Activated B cell treated with CpG ODN at 0.5 μM for 24 hours (primary cell): Measurements from ENCODE around the gene SRGAP1. TPM values are rescaled to one million over a fixed set of nuclear protein-coding genes. Genes with fewer than 3 reads are reported as not detected.

Experiments
- ATAC-seq: fragments of 200-7000 bp; cut with Tn5 transposase; one replicate; pipeline ENCODE4 v1.10.0; 2021; ENCODE audit warnings: low read depth, mild to moderate bottlenecking, moderate library complexity
- CTCF ChIA-PET: fragments of 350-600 bp; sonication (Branson Sonifier 250); formaldehyde crosslinking; loops from one replicate; lab custom pipeline; 2021; ENCODE audit warnings: antibody characterized with exemption; lab: Charles Lee
- POLR2A ChIA-PET: fragments of 350-600 bp; sonication (Branson Sonifier 250); formaldehyde crosslinking; loops from one replicate; lab custom pipeline; 2021; ENCODE audit warnings: antibody characterized with exemption; lab: Charles Lee
- DNase-seq: peaks from one replicate; pipeline ENCODE4 v3.0.0; 2022
- H3K27ac Mint-ChIP-seq: one replicate; pipeline ENCODE4 v1.8.0; 2020; ENCODE audit warnings: mixed read lengths
- H3K27me3 Mint-ChIP-seq: one replicate; pipeline ENCODE4 v1.8.0; 2021; ENCODE audit warnings: mixed read lengths
- H3K36me3 Mint-ChIP-seq: one replicate; pipeline ENCODE4 v1.8.0; 2021; ENCODE audit warnings: low read depth, mixed read lengths
- H3K4me1 Mint-ChIP-seq: one replicate; pipeline ENCODE4 v1.8.0; 2021; ENCODE audit warnings: mixed read lengths
- H3K4me3 Mint-ChIP-seq: one replicate; pipeline ENCODE4 v1.8.0; 2020; ENCODE audit warnings: mild to moderate bottlenecking, mixed read lengths
- H3K9me3 Mint-ChIP-seq: one replicate; pipeline ENCODE4 v1.8.0; 2020; ENCODE audit warnings: mixed read lengths
- intact Hi-C: fragments of 100-400 bp; cut with micrococcal nuclease; formaldehyde crosslinking; loops from one replicate; pipeline ENCODE4 v1.15.1; 2024
- total RNA-seq: library from RNA; stranded (reverse); gene quantifications from 2 replicates; pipeline ENCODE4 v1.2.3, GENCODE V29; 2022
- TF ChIP-seq, protein P1 (sequence below): fragments of 200-600 bp; IDR thresholded peaks from one replicate; pipeline ENCODE4 v1.8.0; 2022; ENCODE audit warnings: antibody characterized with exemption, mild to moderate bottlenecking

Gene SRGAP1
- total RNA-seq, 1 donor from 2014 or later = 1.1 TPM

DNA sequence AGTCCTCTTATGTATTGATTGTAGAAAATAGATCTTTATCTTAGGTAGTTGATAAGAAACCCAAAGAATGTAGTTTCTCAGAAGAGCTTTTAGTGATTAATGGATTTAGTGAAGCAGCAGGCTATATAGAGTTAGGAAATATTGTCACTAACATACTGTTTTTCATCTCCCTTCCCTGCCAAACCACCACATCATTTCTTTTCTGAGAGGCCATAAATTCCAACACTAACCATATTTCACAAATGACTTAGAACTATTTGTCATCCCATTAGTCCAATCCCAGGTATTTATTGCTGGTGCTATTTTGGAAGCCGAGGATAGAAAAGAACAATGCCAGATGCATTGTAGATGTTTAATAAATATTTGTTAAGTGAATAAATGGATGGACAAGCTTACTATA lies 191.9 kb downstream of the SRGAP1 start:
- ATAC-seq = no peak
- TF ChIP-seq, protein P1, sequence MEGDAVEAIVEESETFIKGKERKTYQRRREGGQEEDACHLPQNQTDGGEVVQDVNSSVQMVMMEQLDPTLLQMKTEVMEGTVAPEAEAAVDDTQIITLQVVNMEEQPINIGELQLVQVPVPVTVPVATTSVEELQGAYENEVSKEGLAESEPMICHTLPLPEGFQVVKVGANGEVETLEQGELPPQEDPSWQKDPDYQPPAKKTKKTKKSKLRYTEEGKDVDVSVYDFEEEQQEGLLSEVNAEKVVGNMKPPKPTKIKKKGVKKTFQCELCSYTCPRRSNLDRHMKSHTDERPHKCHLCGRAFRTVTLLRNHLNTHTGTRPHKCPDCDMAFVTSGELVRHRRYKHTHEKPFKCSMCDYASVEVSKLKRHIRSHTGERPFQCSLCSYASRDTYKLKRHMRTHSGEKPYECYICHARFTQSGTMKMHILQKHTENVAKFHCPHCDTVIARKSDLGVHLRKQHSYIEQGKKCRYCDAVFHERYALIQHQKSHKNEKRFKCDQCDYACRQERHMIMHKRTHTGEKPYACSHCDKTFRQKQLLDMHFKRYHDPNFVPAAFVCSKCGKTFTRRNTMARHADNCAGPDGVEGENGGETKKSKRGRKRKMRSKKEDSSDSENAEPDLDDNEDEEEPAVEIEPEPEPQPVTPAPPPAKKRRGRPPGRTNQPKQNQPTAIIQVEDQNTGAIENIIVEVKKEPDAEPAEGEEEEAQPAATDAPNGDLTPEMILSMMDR = no peak
- no peak overlapping the region for H3K4me3 Mint-ChIP-seq
- intact Hi-C loops = no loop called here
- ChIA-PET POLR2A (no interaction called here), CTCF (no interaction called here)
- H3K9me3 Mint-ChIP-seq = peaks cover 2% of the 10 kb centered on the region
- H3K27ac Mint-ChIP-seq = no peak overlapping the region
- no peak for DNase-seq
- no peaks in the 10 kb centered on the region for H3K36me3 Mint-ChIP-seq
- no peaks in the 10 kb centered on the region for H3K27me3 Mint-ChIP-seq
- no peaks in the 10 kb centered on the region for H3K4me1 Mint-ChIP-seq

DNA sequence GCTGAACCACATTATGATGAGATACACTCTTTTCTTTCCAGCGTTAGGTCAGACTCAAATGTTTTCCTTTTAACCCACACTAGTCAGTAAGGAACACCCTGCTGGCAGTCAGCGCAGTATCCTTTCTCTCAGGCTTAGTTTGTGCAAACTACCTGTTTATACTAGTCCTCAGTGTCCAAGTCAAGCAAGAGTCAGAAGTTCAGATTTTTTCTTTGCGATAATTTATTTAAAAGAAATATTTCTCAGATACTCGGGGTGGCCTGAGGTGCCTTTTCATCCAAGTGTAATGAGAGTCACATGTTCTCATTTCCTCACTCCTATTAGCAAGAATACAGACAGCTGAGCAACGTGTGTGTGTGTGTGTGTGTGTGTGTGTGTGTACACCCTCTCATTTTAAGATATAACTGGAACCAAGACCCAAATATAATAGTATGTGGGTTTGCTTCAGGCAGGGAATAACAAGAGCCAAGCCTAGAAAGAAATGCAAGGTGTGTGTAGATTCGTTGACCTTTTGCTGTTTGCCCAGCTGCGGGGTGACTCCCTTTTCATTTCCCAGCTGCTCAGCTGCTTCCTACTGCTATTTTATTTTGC lies 194.9 kb downstream of the SRGAP1 start:
- ChIA-PET POLR2A (no interaction called here), CTCF (no interaction called here)
- no peaks in the 10 kb centered on the region for H3K9me3 Mint-ChIP-seq
- H3K36me3 Mint-ChIP-seq = no peaks in the 10 kb centered on the region
- no peak for DNase-seq
- H3K27me3 Mint-ChIP-seq = no peaks in the 10 kb centered on the region
- no peaks in the 10 kb centered on the region for H3K4me1 Mint-ChIP-seq
- H3K27ac Mint-ChIP-seq = no peak overlapping the region
- TF ChIP-seq, protein P1 = no peak
- no peak overlapping the region for H3K4me3 Mint-ChIP-seq
- ATAC-seq = no peak
- intact Hi-C loops = no loop called here

DNA sequence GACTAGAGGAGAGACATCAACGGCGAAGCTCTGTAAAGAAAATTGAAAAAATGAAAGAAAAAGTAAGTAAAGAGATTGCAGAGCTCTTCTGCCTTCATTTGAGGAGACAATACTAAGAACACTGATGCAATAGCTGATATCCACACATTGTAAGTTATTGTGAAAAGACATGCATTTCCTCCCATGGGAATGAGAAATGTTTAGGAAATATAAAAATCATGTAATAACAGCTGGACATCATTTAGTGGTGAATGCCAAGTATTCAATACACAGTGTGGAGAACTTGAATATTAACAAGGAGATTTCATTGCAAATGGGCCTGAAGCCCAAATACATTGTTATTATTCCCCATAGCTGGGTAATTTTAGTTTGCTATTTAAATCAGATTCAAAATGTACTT lies 198.4 kb downstream of the SRGAP1 start:
- TF ChIP-seq, protein P1 = no peak
- CTCF ChIA-PET = no interaction called here
- H3K9me3 Mint-ChIP-seq = no peaks in the 10 kb centered on the region
- DNase-seq (no peak), ATAC-seq (no peak)
- POLR2A ChIA-PET = no interaction called here
- H3K27ac Mint-ChIP-seq = no peak overlapping the region
- no peak overlapping the region for H3K4me3 Mint-ChIP-seq
- no peaks in the 10 kb centered on the region for H3K27me3 Mint-ChIP-seq
- no peaks in the 10 kb centered on the region for H3K4me1 Mint-ChIP-seq
- H3K36me3 Mint-ChIP-seq = no peaks in the 10 kb centered on the region
- intact Hi-C loops = no loop called here

DNA sequence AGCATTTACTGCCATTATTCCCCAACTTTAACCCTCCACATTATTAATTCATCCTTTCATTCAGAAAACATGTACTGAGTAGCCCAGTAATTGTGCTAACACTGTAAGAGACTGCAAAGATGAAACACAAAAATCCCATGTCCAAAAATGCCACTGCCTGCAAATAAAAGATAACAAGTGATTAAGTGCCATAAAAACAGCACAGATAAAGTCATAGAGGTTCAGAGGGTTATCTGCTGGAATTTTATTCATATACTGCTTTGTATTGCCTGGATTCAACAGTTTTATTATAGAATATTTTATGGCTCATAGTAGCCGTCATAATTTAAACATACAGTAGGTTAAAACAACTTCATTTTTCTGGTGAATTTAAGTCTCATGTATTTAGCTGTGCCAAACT lies 199.7 kb downstream of the SRGAP1 start:
- ChIA-PET POLR2A (no interaction called here), CTCF (no interaction called here)
- ATAC-seq = no peak

DNA sequence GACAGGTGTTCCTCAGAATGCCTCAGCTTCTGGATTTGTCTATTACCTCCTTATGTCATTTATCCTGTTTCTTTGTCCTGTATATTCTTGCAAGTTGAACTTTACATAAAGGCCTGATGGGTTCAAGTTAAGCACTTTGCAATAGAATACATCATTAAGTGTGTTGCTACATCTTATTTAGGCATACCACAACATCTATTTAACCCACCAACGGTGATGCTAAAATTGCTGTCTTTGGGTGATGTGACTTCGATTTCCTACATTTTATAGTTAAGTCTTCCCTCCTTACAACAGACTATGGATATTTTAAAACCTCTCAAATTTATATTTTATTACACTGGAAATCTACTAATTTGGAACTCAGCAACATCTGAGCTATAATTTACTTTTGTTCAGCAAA lies 206.6 kb downstream of the SRGAP1 start:
- intact Hi-C loops = no loop called here
- ATAC-seq (no peak), DNase-seq (no peak)
- TF ChIP-seq, protein P1 = no peak
- H3K9me3 Mint-ChIP-seq = no peaks in the 10 kb centered on the region
- no peak overlapping the region for H3K4me3 Mint-ChIP-seq
- POLR2A ChIA-PET = no interaction called here
- H3K27ac Mint-ChIP-seq = no peak overlapping the region
- no peaks in the 10 kb centered on the region for H3K27me3 Mint-ChIP-seq
- CTCF ChIA-PET = no interaction called here
- no peaks in the 10 kb centered on the region for H3K36me3 Mint-ChIP-seq
- H3K4me1 Mint-ChIP-seq = no peaks in the 10 kb centered on the region

More for the DNA sequence above, 199.7 kb downstream of the SRGAP1 start:
- Mint-ChIP-seq H3K4me3 (no peak overlapping the region), H3K27me3 (no peaks in the 10 kb centered on the region), H3K27ac (no peak overlapping the region), H3K36me3 (no peaks in the 10 kb centered on the region), H3K9me3 (no peaks in the 10 kb centered on the region), H3K4me1 (no peaks in the 10 kb centered on the region)
- intact Hi-C loops = no loop called here
- TF ChIP-seq, protein P1 = no peak
- no peak for DNase-seq
